Endothelial cell of umbilical vein (primary cell): Measurements from ENCODE around the gene CACNA1C. TPM values are rescaled to one million over a fixed set of nuclear protein-coding genes. Genes with fewer than 3 reads are reported as not detected.

Experiments
- BruUV-seq: library from RNA; stranded (reverse); fragments of 400-500 nt; replicated peaks from 2 replicates; lab custom pipeline; 2021; lab: Mats Ljungman, UMichigan
- CTCF ChIA-PET: fragments of 300-600, 350-600 bp; sonication (Branson Sonifier 250); formaldehyde crosslinking; loops from one replicate; lab custom pipeline; 2021; ENCODE audit warnings: antibody characterized with exemption, inconsistent platforms; lab: Charles Lee
- POLR2A ChIA-PET: fragments of 300-600, 350-600 bp; sonication (Branson Sonifier 250); formaldehyde crosslinking; loops from one replicate; lab custom pipeline; 2021; ENCODE audit warnings: antibody characterized with exemption, inconsistent platforms; lab: Charles Lee
- DNase-seq: peaks from one replicate; pipeline ENCODE4 v3.0.0-alpha.2; 2011; ENCODE audit warnings: low read depth, low spot score
- FAIRE-seq: peaks from 2 replicates; lab custom pipeline; 2011; peaks lifted over from hg19 to GRCh38; lab: Jason Lieb, UNC
- H2AFZ ChIP-seq: 2 replicates; pipeline ENCODE4 v1.6.0; 2012; ENCODE audit warnings: low read depth, low read length, control low read depth, inconsistent platforms
- H3K27ac ChIP-seq: 2 replicates; pipeline ENCODE4 v1.5.1; 2011; ENCODE audit warnings: low read depth, mild to moderate bottlenecking, control low read depth, low read length, moderate library complexity; ENCODE audit not compliant: insufficient read depth
- H3K27me3 ChIP-seq, 2 experiments: 2 replicates each; pipeline versions ENCODE4 v1.6.0 to v1.6.1; 2011; ENCODE audit warnings: low read length in 2 of 2, mixed read lengths in 1 of 2; ENCODE audit not compliant: control insufficient read depth in 2 of 2, insufficient read depth in 2 of 2
- H3K36me3 ChIP-seq, 2 experiments: 2 replicates in 1 of 2; 3 replicates in 1 of 2; pipeline ENCODE4 v1.5.1; 2011; ENCODE audit warnings: low read length in 2 of 2, mild to moderate bottlenecking in 1 of 2, moderate library complexity in 1 of 2; ENCODE audit not compliant: control insufficient read depth in 2 of 2, insufficient read depth in 2 of 2; ENCODE audit errors: extremely low read depth in 1 of 2
- H3K4me1 ChIP-seq: 3 replicates; pipeline ENCODE4 v1.5.1; 2011; ENCODE audit warnings: mild to moderate bottlenecking, low read length; ENCODE audit not compliant: control insufficient read depth, insufficient read depth; ENCODE audit errors: extremely low read depth
- H3K4me2 ChIP-seq: 2 replicates; pipeline ENCODE4 v1.6.1; 2011; ENCODE audit warnings: low read length, control low read depth, mixed read lengths; ENCODE audit not compliant: insufficient read depth
- H3K4me3 ChIP-seq, 3 experiments: fragments of 200-600 bp in 1 of 3; sonication (generic), shearing (Covaris generic) in 1 of 3; replicated peaks in 1 of 3; 2 replicates each; pipeline ENCODE4 v1.5.1; 2011 to 2016; ENCODE audit warnings: control low read depth in 3 of 3, low read length in 3 of 3, mild to moderate bottlenecking in 2 of 3, inconsistent platforms in 1 of 3, low read depth in 1 of 3, moderate library complexity in 1 of 3; ENCODE audit not compliant: insufficient read depth in 1 of 3
- H3K79me2 ChIP-seq: 2 replicates; pipeline ENCODE4 v1.6.0; 2012; ENCODE audit warnings: low read length, inconsistent platforms; ENCODE audit not compliant: control insufficient read depth, insufficient read depth
- H3K9ac ChIP-seq: replicated peaks from 2 replicates; pipeline ENCODE3; 2011; ENCODE audit warnings: low read length, control low read depth; ENCODE audit not compliant: insufficient read depth; ENCODE audit errors: extremely low read depth
- H3K9me1 ChIP-seq: replicated peaks from 3 replicates; pipeline ENCODE4 v1.6.0; 2011; ENCODE audit warnings: mild to moderate bottlenecking, low read length; ENCODE audit not compliant: control insufficient read depth, insufficient read depth; ENCODE audit errors: extremely low read depth
- H3K9me3 ChIP-seq: replicated peaks from 2 replicates; pipeline ENCODE4 v1.5.1; 2012; ENCODE audit warnings: low read length, inconsistent platforms; ENCODE audit not compliant: control insufficient read depth, insufficient read depth
- H4K20me1 ChIP-seq: replicated peaks from 2 replicates; pipeline ENCODE3; 2011; ENCODE audit warnings: mild to moderate bottlenecking, low read length; ENCODE audit not compliant: control insufficient read depth, insufficient read depth; ENCODE audit errors: extremely low read depth
- FOS ChIP-seq: IDR thresholded peaks from 2 replicates; pipeline ENCODE4 v1.6.1; 2011; ENCODE audit warnings: mild to moderate bottlenecking, low read length, moderate library complexity, borderline replicate concordance; ENCODE audit not compliant: insufficient read depth
- GATA2 ChIP-seq: IDR thresholded peaks from 2 replicates; pipeline ENCODE4 v1.7.0; 2011; ENCODE audit warnings: low read depth, mild to moderate bottlenecking, moderate library complexity, mixed read lengths, low read length; ENCODE audit not compliant: insufficient read length, insufficient read depth
- MAX ChIP-seq: IDR thresholded peaks from 2 replicates; pipeline ENCODE4 v1.6.1; 2011; ENCODE audit not compliant: insufficient read depth, insufficient read length
- MYC ChIP-seq: IDR thresholded peaks from one replicate; pipeline ENCODE4 v1.6.1; 2011; ENCODE audit warnings: mild to moderate bottlenecking, low read depth, low read length
- POLR2A ChIP-seq: IDR thresholded peaks from 2 replicates; pipeline ENCODE4 v1.6.1; 2012; ENCODE audit warnings: low read depth, mild to moderate bottlenecking, control low read depth, low read length
- POLR2AphosphoS5 ChIP-seq: IDR thresholded peaks from 2 replicates; pipeline ENCODE4 v1.6.1; 2012; ENCODE audit warnings: low read depth, mild to moderate bottlenecking, control low read depth, low read length, moderate library complexity; ENCODE audit not compliant: insufficient read depth
- dilution Hi-C: fragments of 300-500 bp; cut with MboI; formaldehyde crosslinking; loops from one replicate; pipeline ENCODE4 v1.15.0; 2019; ENCODE audit warnings: low sequenced_read_pairs; ENCODE audit not compliant: extremely low pct_ligation_motif_present
- intact Hi-C: fragments of 100-400 bp; cut with micrococcal nuclease; formaldehyde crosslinking; loops from one replicate; pipeline ENCODE4 v1.10.0; 2022
- polyA plus RNA-seq, 4 experiments: library from polyadenylated mRNA; depleted of rRNA in 3 of 4; stranded (reverse) in 3 of 4; unstranded in 1 of 4; fragments of >200 nt; gene quantifications; 2 replicates each; pipeline versions ENCODE4 v1.2.1 to v1.2.3, GENCODE V29; 2011 to 2012; ENCODE audit warnings: missing spikeins in 1 of 4
- total RNA-seq: library from RNA; stranded (reverse); gene quantifications from 2 replicates; pipeline ENCODE4 v1.2.3, GENCODE V29; 2021

Gene CACNA1C
- total and polyA plus RNA-seq, 2 donors (not counting 3 experiments of a cell fraction or from before 2014, with no cell fraction given), result not detected

GRCh38 chr12:2650261-2651067 lies 597.7 kb downstream of the CACNA1C start:
- Histone ChIP-seq H3K79me2 (no peaks in the 10 kb centered on the region), H3K27me3 (peaks cover 0 to 3% of the 10 kb centered on the region in 2 experiments), H3K9me3 (no peaks in the 10 kb centered on the region), H4K20me1 (no peaks in the 10 kb centered on the region), H3K4me3 (no peak overlapping the region), H3K4me1 (no peaks in the 10 kb centered on the region), H3K9ac (no peak overlapping the region), H3K36me3 (no peaks in the 10 kb centered on the region), H3K4me2 (no peak overlapping the region), H3K9me1 (no peaks in the 10 kb centered on the region), H2AFZ (no peak overlapping the region), H3K27ac (no peak overlapping the region)
- ChIA-PET POLR2A (no interaction called here), CTCF (interaction anchor here (1.4 to 2.4 kb wide), 2 partner anchors 8 to 10 kb away, joined by 4 to 10 read pairs; no protein-coding TSS in a partner anchor)
- TF ChIP-seq MYC, result no peak
- TF ChIP-seq POLR2A, result no peak
- no peak for TF ChIP-seq MAX
- no peak for TF ChIP-seq GATA2
- no peak for TF ChIP-seq POLR2AphosphoS5
- no peak for TF ChIP-seq FOS
- DNase-seq (no peak), FAIRE-seq (no peak)
- dilution Hi-C loops, result no loop called here
- BruUV-seq, result no TSS peak
- intact Hi-C loops, result no loop called here
